K562 (cell line): ENCODE results near the gene ZNF429. TPM values are rescaled to one million over a fixed set of nuclear protein-coding genes. Genes with fewer than 3 reads are reported as not detected.

Experiments used
- CHCHD3 ChIP-seq: fragments of 250-450 bp; sonication (Bioruptor Pico); IDR thresholded peaks from 2 replicates; pipeline ENCODE4 v2.1.2; 2022; ENCODE audit warnings: mild to moderate bottlenecking
- KDM2B ChIP-seq: fragments of 250-450 bp; sonication (Bioruptor Pico); IDR thresholded peaks from 2 replicates; pipeline ENCODE4 v1.8.0; 2021; ENCODE audit warnings: mild to moderate bottlenecking, moderate library complexity
- MCM5 ChIP-seq: fragments of 450-650 bp; IDR thresholded peaks from 2 replicates; pipeline ENCODE4 v1.6.1; 2016; ENCODE audit warnings: low read depth
- MYNN ChIP-seq, 2 experiments: sonication (generic); formaldehyde crosslinking in 1 of 2; IDR thresholded peaks; 2 replicates each; pipeline versions ENCODE4 v1.5.0 to v1.6.1; 2016 to 2020; ENCODE audit warnings: antibody characterized with exemption in 1 of 2, missing genetic modification reagents in 1 of 2
- NRF1 ChIP-seq, 2 experiments: fragments of 450-650 bp; IDR thresholded peaks in 1 of 2; conservative IDR thresholded peaks in 1 of 2; 2 replicates each; pipeline ENCODE4 v1.6.1; 2014; ENCODE audit warnings: mild to moderate bottlenecking in 2 of 2
- PCBP2 ChIP-seq: fragments of 200-400 bp; formaldehyde crosslinking; IDR thresholded peaks from 2 replicates; pipeline ENCODE4 v1.6.1; 2018; ENCODE audit warnings: low read length, low read depth, mild to moderate bottlenecking, moderate library complexity; ENCODE audit not compliant: poor library complexity, severe bottlenecking
- RBM25 ChIP-seq: fragments of 200-400 bp; formaldehyde crosslinking; IDR thresholded peaks from 2 replicates; pipeline ENCODE4 v1.6.1; 2018; ENCODE audit warnings: low read length, low read depth, moderate library complexity; ENCODE audit not compliant: severe bottlenecking
- SIRT6 ChIP-seq: IDR thresholded peaks from one replicate; pipeline ENCODE4 v1.6.1; 2012; ENCODE audit warnings: low read depth, mild to moderate bottlenecking, control low read depth, inconsistent platforms, low read length, moderate library complexity
- SMARCA4 ChIP-seq: fragments of 450-650 bp; IDR thresholded peaks from 2 replicates; pipeline ENCODE4 v1.6.1; 2016
- SP1 ChIP-seq: sonication (generic); formaldehyde crosslinking; IDR thresholded peaks from 2 replicates; pipeline ENCODE4 v1.8.1; 2022; ENCODE audit warnings: mild to moderate bottlenecking, missing genetic modification reagents
- SP2 ChIP-seq: IDR thresholded peaks from 2 replicates; pipeline ENCODE4 v1.6.1; 2011; ENCODE audit warnings: mild to moderate bottlenecking, low read depth, low read length, moderate library complexity; ENCODE audit not compliant: poor library complexity, severe bottlenecking; ENCODE audit errors: extremely low read depth
- SRF ChIP-seq, 2 experiments: fragments of 250-450, 450-650 bp in 1 of 2; sonication (Bioruptor Pico) in 1 of 2; sonication (generic) in 1 of 2; formaldehyde crosslinking; IDR thresholded peaks; 2 replicates each; pipeline versions ENCODE4 v1.5.0 to v1.5.1; 2020 to 2022; ENCODE audit warnings: mild to moderate bottlenecking in 1 of 2, missing genetic modification reagents in 1 of 2
- TRIM28 ChIP-seq: fragments of 450-650 bp; IDR thresholded peaks from 2 replicates; pipeline ENCODE4 v1.6.1; 2017
- ZNF584 ChIP-seq: fragments of 200-800 bp; sonication (Bioruptor generic); IDR thresholded peaks from 2 replicates; pipeline ENCODE4 v1.6.1; 2016; ENCODE audit warnings: low read depth, mild to moderate bottlenecking, missing genetic modification characterization, missing compliant biosample characterization
- polyA plus RNA-seq, 8 experiments: library from polyadenylated mRNA; depleted of rRNA in 4 of 8; stranded (reverse) in 5 of 8; unstranded in 3 of 8; fragments of >200 nt; fragmentation: Nextera tagmentation in 2 of 8; fragmentation: Illumina TruSeq in 1 of 8; extraction: Ambion mirVana in 2 of 8; extraction: Trizol in 1 of 8; gene quantifications; 2 replicates each; pipeline versions ENCODE4 v1.2.1 to v1.2.3, GENCODE V29; 2011 to 2014; ENCODE audit warnings: inconsistent platforms in 1 of 8, missing spikeins in 1 of 8
- total RNA-seq, 7 experiments: library from RNA; depleted of rRNA in 6 of 7; stranded (reverse); fragments of >200 nt in 6 of 7; fragmentation: Illumina TruSeq in 2 of 7; extraction: Trizol in 2 of 7; gene quantifications; 2 replicates each; pipeline versions ENCODE4 v1.2.1 to v1.2.3, GENCODE V29; 2011 to 2021; ENCODE audit warnings: low replicate concordance in 1 of 7
- TF ChIP-seq, protein P1 (sequence below): IDR thresholded peaks from 2 replicates; pipeline ENCODE4 v1.6.1; 2016; ENCODE audit warnings: missing genetic modification characterization, missing compliant biosample characterization
- TF ChIP-seq, protein P2 (sequence below): fragments of 450-650 bp; IDR thresholded peaks from 2 replicates; pipeline ENCODE4 v1.6.1; 2016
- TF ChIP-seq, protein P3 (sequence below): fragments of 250-450 bp; sonication (Bioruptor Pico); IDR thresholded peaks from 2 replicates; pipeline ENCODE4 v1.4.0; 2020; ENCODE audit warnings: mild to moderate bottlenecking
- TF ChIP-seq, protein P4 (sequence below): fragments of 250-450 bp; sonication (Bioruptor Pico); IDR thresholded peaks from 2 replicates; pipeline ENCODE4 v1.4.0; 2020; ENCODE audit warnings: mild to moderate bottlenecking, moderate library complexity
- TF ChIP-seq, protein P5 (sequence below), 2 experiments: IDR thresholded peaks in 1 of 2; conservative IDR thresholded peaks in 1 of 2; 2 replicates each; pipeline ENCODE4 v1.6.1; 2016; ENCODE audit warnings: low read depth in 2 of 2, mild to moderate bottlenecking in 1 of 2, missing compliant biosample characterization in 1 of 2, missing genetic modification characterization in 1 of 2, moderate library complexity in 1 of 2

ZNF429 gene
- total and polyA plus RNA-seq, 9 of the 15 experiments (the other 6 are each of a cell fraction or from before 2014, with no cell fraction given): 11.4 to 24.5 (median 16.3) TPM

DNA sequence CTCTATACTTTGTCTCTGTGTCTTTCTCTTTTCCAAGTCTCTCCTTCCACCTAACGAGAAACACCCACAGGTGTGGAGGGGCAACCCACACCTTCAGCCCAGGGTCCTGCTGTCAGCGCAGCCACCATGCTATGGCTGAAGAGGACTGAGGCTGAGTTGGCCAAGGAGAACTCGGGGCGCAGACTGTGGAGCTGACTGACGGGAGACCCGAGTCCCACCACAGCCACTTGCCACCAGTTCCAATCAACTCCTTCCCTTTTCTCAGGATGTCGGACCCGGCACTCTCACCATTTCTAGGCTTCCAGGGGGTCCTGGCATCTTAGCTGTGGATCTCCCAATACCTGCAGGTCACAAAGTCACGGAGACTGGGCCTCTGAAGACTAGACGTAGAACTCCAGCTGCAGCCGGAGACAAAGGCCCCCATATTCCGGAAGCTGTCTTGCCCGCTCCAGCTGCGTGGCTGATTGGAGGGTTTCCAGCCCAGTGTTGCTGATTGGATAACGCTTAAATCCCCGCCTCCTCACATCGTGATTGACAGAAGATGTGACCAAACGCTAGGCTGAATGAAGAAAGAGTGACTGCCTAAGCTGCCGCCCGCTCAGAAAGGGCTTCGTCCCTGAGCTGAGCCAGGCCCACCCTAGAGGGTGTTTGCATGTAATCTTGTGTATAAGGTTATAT, 63.6 kb downstream of the ZNF429 start (continued):
- TF ChIP-seq, protein P1, sequence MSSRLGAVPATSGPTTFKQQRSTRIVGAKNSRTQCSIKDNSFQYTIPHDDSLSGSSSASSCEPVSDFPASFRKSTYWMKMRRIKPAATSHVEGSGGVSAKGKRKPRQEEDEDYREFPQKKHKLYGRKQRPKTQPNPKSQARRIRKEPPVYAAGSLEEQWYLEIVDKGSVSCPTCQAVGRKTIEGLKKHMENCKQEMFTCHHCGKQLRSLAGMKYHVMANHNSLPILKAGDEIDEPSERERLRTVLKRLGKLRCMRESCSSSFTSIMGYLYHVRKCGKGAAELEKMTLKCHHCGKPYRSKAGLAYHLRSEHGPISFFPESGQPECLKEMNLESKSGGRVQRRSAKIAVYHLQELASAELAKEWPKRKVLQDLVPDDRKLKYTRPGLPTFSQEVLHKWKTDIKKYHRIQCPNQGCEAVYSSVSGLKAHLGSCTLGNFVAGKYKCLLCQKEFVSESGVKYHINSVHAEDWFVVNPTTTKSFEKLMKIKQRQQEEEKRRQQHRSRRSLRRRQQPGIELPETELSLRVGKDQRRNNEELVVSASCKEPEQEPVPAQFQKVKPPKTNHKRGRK: no peak
- TF ChIP-seq SP1 (CRISPR knock-in tag) (no peak), KDM2B (no peak), TRIM28 (no peak), NRF1 (conservative IDR thresholded peaks at IDR 0.05 in 1 of 2, IDR thresholded peaks at IDR 0.05 in 1 of 2) (no peak), SP2 (peak; percentile 13), RBM25 (peak; percentile 22), SIRT6 (no peak), ZNF584 (no peak), MCM5 (no peak), PCBP2 (no peak), CHCHD3 (CRISPR knock-in tag) (no peak), SRF (CRISPR knock-in tag; IDR thresholded peaks at IDR 0.05) (no peak), MYNN (IDR thresholded peaks at IDR 0.05) (no peak), MYNN (CRISPR knock-in tag; IDR thresholded peaks at IDR 0.05) (no peak), SMARCA4 (no peak)
- TF ChIP-seq, protein P2, sequence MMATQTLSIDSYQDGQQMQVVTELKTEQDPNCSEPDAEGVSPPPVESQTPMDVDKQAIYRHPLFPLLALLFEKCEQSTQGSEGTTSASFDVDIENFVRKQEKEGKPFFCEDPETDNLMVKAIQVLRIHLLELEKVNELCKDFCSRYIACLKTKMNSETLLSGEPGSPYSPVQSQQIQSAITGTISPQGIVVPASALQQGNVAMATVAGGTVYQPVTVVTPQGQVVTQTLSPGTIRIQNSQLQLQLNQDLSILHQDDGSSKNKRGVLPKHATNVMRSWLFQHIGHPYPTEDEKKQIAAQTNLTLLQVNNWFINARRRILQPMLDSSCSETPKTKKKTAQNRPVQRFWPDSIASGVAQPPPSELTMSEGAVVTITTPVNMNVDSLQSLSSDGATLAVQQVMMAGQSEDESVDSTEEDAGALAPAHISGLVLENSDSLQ: peak; percentile 92
- TF ChIP-seq, protein P3, sequence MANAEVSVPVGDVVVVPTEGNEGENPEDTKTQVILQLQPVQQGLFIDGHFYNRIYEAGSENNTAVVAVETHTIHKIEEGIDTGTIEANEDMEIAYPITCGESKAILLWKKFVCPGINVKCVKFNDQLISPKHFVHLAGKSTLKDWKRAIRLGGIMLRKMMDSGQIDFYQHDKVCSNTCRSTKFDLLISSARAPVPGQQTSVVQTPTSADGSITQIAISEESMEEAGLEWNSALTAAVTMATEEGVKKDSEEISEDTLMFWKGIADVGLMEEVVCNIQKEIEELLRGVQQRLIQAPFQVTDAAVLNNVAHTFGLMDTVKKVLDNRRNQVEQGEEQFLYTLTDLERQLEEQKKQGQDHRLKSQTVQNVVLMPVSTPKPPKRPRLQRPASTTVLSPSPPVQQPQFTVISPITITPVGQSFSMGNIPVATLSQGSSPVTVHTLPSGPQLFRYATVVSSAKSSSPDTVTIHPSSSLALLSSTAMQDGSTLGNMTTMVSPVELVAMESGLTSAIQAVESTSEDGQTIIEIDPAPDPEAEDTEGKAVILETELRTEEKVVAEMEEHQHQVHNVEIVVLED (CRISPR knock-in tag): no peak
- TF ChIP-seq, protein P4, sequence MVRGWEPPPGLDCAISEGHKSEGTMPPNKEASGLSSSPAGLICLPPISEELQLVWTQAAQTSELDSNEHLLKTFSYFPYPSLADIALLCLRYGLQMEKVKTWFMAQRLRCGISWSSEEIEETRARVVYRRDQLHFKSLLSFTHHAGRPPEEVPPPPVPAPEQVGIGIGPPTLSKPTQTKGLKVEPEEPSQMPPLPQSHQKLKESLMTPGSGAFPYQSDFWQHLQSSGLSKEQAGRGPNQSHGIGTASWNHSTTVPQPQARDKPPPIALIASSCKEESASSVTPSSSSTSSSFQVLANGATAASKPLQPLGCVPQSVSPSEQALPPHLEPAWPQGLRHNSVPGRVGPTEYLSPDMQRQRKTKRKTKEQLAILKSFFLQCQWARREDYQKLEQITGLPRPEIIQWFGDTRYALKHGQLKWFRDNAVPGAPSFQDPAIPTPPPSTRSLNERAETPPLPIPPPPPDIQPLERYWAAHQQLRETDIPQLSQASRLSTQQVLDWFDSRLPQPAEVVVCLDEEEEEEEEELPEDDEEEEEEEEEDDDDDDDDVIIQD: no peak
- TF ChIP-seq, protein P5, sequence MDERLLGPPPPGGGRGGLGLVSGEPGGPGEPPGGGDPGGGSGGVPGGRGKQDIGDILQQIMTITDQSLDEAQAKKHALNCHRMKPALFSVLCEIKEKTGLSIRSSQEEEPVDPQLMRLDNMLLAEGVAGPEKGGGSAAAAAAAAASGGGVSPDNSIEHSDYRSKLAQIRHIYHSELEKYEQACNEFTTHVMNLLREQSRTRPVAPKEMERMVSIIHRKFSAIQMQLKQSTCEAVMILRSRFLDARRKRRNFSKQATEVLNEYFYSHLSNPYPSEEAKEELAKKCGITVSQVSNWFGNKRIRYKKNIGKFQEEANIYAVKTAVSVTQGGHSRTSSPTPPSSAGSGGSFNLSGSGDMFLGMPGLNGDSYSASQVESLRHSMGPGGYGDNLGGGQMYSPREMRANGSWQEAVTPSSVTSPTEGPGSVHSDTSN (CRISPR knock-in tag; IDR thresholded peaks at IDR 0.05; ENCODE audit: low read depth): 0 out of 2 replicates have a peak, but pooled peaks have one; percentile 28
- TF ChIP-seq, protein P5 (tag; conservative IDR thresholded peaks at IDR 0.05; ENCODE audit: low read depth): no peak
